B cell (primary cell): ENCODE measurements around the gene ZNF622. TPM values are rescaled to one million over a fixed set of nuclear protein-coding genes. Genes with fewer than 3 reads are reported as not detected.

Source experiments
- ATAC-seq: fragments of 200-7000 bp; cut with Tn5 transposase; one replicate; pipeline ENCODE4 v1.10.0; 2021; ENCODE audit warnings: low read depth, mild to moderate bottlenecking, moderate number of reproducible peaks, moderate library complexity
- CTCF ChIA-PET: fragments of 350-600 bp; sonication (Branson Sonifier 250); formaldehyde crosslinking; loops from one replicate; lab custom pipeline; 2021; ENCODE audit warnings: antibody characterized with exemption, inconsistent platforms; lab: Charles Lee
- POLR2A ChIA-PET: fragments of 350-600 bp; sonication (Branson Sonifier 250); formaldehyde crosslinking; loops from one replicate; lab custom pipeline; 2021; ENCODE audit warnings: antibody characterized with exemption; lab: Charles Lee
- DNase-seq: peaks from one replicate; pipeline ENCODE4 v3.0.0; 2013
- H2AFZ ChIP-seq: 2 replicates; pipeline ENCODE4 v1.6.1; 2012; ENCODE audit warnings: mild to moderate bottlenecking, low read depth, low read length; ENCODE audit not compliant: insufficient read depth, poor library complexity, severe bottlenecking
- H3K27ac ChIP-seq, 2 donors: 1 replicate in 1 of 2; 2 replicates in 1 of 2; pipeline ENCODE4 v1.5.1; 2012 to 2013; ENCODE audit warnings: low read length in 2 of 2, mild to moderate bottlenecking in 2 of 2, moderate library complexity in 1 of 2
- H3K27me3 ChIP-seq, 4 experiments: fragments of 200-600 bp in 1 of 4; sonication (generic) in 1 of 4; replicated peaks in 1 of 4; 1 replicate in 2 of 4; 2 replicates in 2 of 4; pipeline versions ENCODE4 v1.6.1 to v1.7.0; 2013 to 2016; ENCODE audit warnings: low read length in 3 of 4, mild to moderate bottlenecking in 2 of 4, mixed read lengths in 1 of 4, moderate library complexity in 1 of 4; ENCODE audit not compliant: insufficient read depth in 4 of 4, control insufficient read depth in 3 of 4; ENCODE audit errors: control extremely low read depth in 1 of 4
- H3K36me3 ChIP-seq, 2 experiments: replicated peaks in 1 of 2; 1 replicate in 1 of 2; 2 replicates in 1 of 2; pipeline versions ENCODE4 v1.6.1 to v1.7.1; 2013; ENCODE audit warnings: low read length in 1 of 2; ENCODE audit not compliant: insufficient read depth in 2 of 2, control insufficient read depth in 1 of 2; ENCODE audit errors: control extremely low read depth in 1 of 2, extremely low read depth in 1 of 2
- H3K4me1 ChIP-seq, 2 donors: fragments of 200-600 bp in 1 of 2; sonication (generic) in 1 of 2; 1 replicate in 1 of 2; 2 replicates in 1 of 2; pipeline versions ENCODE4 v1.5.1 to v1.6.1; 2013 to 2017; ENCODE audit warnings: low read length in 2 of 2; ENCODE audit not compliant: control insufficient read depth in 2 of 2, insufficient read depth in 2 of 2
- H3K4me2 ChIP-seq: replicated peaks from 2 replicates; pipeline ENCODE3; 2012; ENCODE audit warnings: mild to moderate bottlenecking, low read depth, low read length; ENCODE audit not compliant: poor library complexity, severe bottlenecking
- H3K4me3 ChIP-seq, 5 experiments: fragments of 200-600 bp in 1 of 5; sonication (generic) in 1 of 5; 1 replicate in 3 of 5; 2 replicates in 2 of 5; pipeline versions ENCODE4 v1.5.1 to v1.7.0; 2011 to 2016; ENCODE audit warnings: low read length in 4 of 5, mild to moderate bottlenecking in 4 of 5, low read depth in 2 of 5, control low read depth in 1 of 5, moderate library complexity in 1 of 5; ENCODE audit not compliant: insufficient read depth in 1 of 5; ENCODE audit errors: control extremely low read depth in 1 of 5, extremely low read depth in 1 of 5
- H3K79me2 ChIP-seq: fragments of 200-600 bp; sonication (generic); one replicate; pipeline ENCODE4 v1.6.0; 2016; ENCODE audit warnings: low read length; ENCODE audit not compliant: control insufficient read depth, insufficient read depth
- H3K9ac ChIP-seq: fragments of 200-600 bp; sonication (generic); 2 replicates; pipeline ENCODE4 v1.6.1; 2017; ENCODE audit warnings: mild to moderate bottlenecking, low read length, moderate library complexity
- H3K9me3 ChIP-seq, 3 donors: one replicate each; pipeline versions ENCODE4 v1.6.1 to v1.7.1; 2013; ENCODE audit warnings: low read length in 2 of 3; ENCODE audit not compliant: control insufficient read depth in 2 of 3, insufficient read depth in 1 of 3; ENCODE audit errors: control extremely low read depth in 1 of 3
- H4K20me1 ChIP-seq: 2 replicates; pipeline ENCODE4 v1.6.0; 2012; ENCODE audit warnings: mild to moderate bottlenecking, low read length; ENCODE audit not compliant: insufficient read depth, control insufficient read depth, poor library complexity, severe bottlenecking
- H3K27ac Mint-ChIP-seq: one replicate; pipeline ENCODE4 v1.8.0; 2021; ENCODE audit warnings: mixed read lengths
- H3K27me3 Mint-ChIP-seq: one replicate; pipeline ENCODE4 v1.8.0; 2021; ENCODE audit warnings: mixed read lengths
- H3K4me1 Mint-ChIP-seq: one replicate; pipeline ENCODE4 v1.8.0; 2021; ENCODE audit warnings: mixed read lengths
- H3K4me3 Mint-ChIP-seq: one replicate; pipeline ENCODE4 v1.8.0; 2021; ENCODE audit warnings: mixed read lengths
- H3K9me3 Mint-ChIP-seq: one replicate; pipeline ENCODE4 v1.8.0; 2022; ENCODE audit warnings: mixed read lengths; ENCODE audit not compliant: insufficient read depth
- EZH2 ChIP-seq: IDR thresholded peaks from 2 replicates; pipeline ENCODE4 v1.6.1; 2012; ENCODE audit warnings: borderline replicate concordance, low read depth, mild to moderate bottlenecking, moderate library complexity, low read length; ENCODE audit not compliant: insufficient read depth, poor library complexity, severe bottlenecking
- WGBS: methylation state at CpG from one replicate; pipeline ENCODE4 v1.1.5; 2013; ENCODE audit warnings: missing lambda C conversion rate; ENCODE audit not compliant: insufficient coverage; 5-methylcytosine and 5-hydroxymethylcytosine counted together
- intact Hi-C: fragments of 100-400 bp; cut with micrococcal nuclease; formaldehyde crosslinking; loops from one replicate; pipeline ENCODE4 v1.10.0; 2022
- polyA plus RNA-seq: library from polyadenylated mRNA; depleted of rRNA; stranded (reverse); fragments of >200 nt; gene quantifications from 2 replicates; pipeline ENCODE4 v1.2.3, GENCODE V29; 2012
- total RNA-seq, 2 donors: library from RNA; stranded (reverse); fragments of 120-200 nt in 1 of 2; gene quantifications; 1 replicate in 1 of 2; 2 replicates in 1 of 2; pipeline versions ENCODE4 v1.2.3 to v1.2.4, GENCODE V29; 2013 to 2022
- TF ChIP-seq, protein P1 (sequence below): fragments of 200-600 bp; IDR thresholded peaks from one replicate; pipeline ENCODE4 v1.8.0; 2022; ENCODE audit warnings: antibody characterized with exemption, mild to moderate bottlenecking

The ZNF622 gene
- total and polyA plus RNA-seq, 2 donors (not counting 1 experiment from before 2014, with no cell fraction given): 7.5 to 37.1 TPM

GRCh38 chr5:16480821-16481538, 15.4 kb upstream of the ZNF622 start:
- TF ChIP-seq, protein P1, sequence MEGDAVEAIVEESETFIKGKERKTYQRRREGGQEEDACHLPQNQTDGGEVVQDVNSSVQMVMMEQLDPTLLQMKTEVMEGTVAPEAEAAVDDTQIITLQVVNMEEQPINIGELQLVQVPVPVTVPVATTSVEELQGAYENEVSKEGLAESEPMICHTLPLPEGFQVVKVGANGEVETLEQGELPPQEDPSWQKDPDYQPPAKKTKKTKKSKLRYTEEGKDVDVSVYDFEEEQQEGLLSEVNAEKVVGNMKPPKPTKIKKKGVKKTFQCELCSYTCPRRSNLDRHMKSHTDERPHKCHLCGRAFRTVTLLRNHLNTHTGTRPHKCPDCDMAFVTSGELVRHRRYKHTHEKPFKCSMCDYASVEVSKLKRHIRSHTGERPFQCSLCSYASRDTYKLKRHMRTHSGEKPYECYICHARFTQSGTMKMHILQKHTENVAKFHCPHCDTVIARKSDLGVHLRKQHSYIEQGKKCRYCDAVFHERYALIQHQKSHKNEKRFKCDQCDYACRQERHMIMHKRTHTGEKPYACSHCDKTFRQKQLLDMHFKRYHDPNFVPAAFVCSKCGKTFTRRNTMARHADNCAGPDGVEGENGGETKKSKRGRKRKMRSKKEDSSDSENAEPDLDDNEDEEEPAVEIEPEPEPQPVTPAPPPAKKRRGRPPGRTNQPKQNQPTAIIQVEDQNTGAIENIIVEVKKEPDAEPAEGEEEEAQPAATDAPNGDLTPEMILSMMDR: no peak
- no peak for TF ChIP-seq EZH2
- Histone ChIP-seq H3K4me3 (no peak overlapping the region), H4K20me1 (no peaks in the 10 kb centered on the region), H2AFZ (no peak overlapping the region), H3K4me2 (no peak overlapping the region), H3K36me3 (no peaks in the 10 kb centered on the region), H3K27me3 (no peaks in the 10 kb centered on the region), H3K27ac (no peak overlapping the region), H3K4me1 (no peaks in the 10 kb centered on the region), H3K79me2 (no peaks in the 10 kb centered on the region), H3K9me3 (no peaks in the 10 kb centered on the region), H3K9ac (no peak overlapping the region)
- Mint-ChIP-seq H3K4me1 (no peaks in the 10 kb centered on the region), H3K27me3 (peaks cover 8% of the 10 kb centered on the region), H3K9me3 (no peaks in the 10 kb centered on the region), H3K4me3 (no peak overlapping the region), H3K27ac (no peak overlapping the region)
- POLR2A ChIA-PET: no interaction called here
- ATAC-seq: no peak
- no peak for DNase-seq
- 90% methylated on average over 2 of the region's 6 CpGs for WGBS
- CTCF ChIA-PET: no interaction called here
- intact Hi-C loops: no loop called here

DNA sequence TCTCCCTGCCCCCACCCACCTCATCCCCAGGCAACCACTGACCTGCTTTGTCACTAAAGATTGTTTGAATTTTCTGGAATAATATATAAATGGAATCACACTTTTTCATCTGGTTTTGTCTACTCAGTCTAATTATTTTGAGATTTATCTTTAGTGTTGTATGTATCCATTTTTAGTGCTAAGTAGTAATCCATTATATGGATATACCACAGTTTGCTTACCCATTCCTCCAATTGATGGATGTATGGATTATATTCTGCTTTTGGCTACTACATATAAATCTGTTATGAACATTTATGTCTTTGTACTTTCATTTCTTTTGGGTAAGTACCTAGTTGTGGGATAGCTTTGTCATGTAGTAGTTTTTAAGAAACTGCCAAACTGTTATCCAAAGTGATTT, 14.5 kb upstream of the ZNF622 start:
- POLR2A ChIA-PET: no interaction called here
- Histone ChIP-seq H3K27ac (no peak overlapping the region), H3K36me3 (no peaks in the 10 kb centered on the region), H3K9ac (no peak overlapping the region), H3K4me3 (no peak overlapping the region), H2AFZ (no peak overlapping the region), H3K4me1 (no peaks in the 10 kb centered on the region), H3K79me2 (no peaks in the 10 kb centered on the region), H4K20me1 (no peaks in the 10 kb centered on the region), H3K9me3 (no peaks in the 10 kb centered on the region), H3K27me3 (no peaks in the 10 kb centered on the region), H3K4me2 (no peak overlapping the region)
- H3K4me3 Mint-ChIP-seq: no peak overlapping the region
- DNase-seq (no peak), ATAC-seq (no peak)
- no peak for TF ChIP-seq EZH2
- TF ChIP-seq, protein P1: no peak
- CTCF ChIA-PET: no interaction called here
- H3K27me3 Mint-ChIP-seq: peaks cover 8% of the 10 kb centered on the region
- no peak overlapping the region for H3K27ac Mint-ChIP-seq
- intact Hi-C loops: no loop called here
- H3K4me1 Mint-ChIP-seq: no peaks in the 10 kb centered on the region
- no peaks in the 10 kb centered on the region for H3K9me3 Mint-ChIP-seq
